ENCODE measurements around the gene SPATA31D4.
"Not testable (repeated sequence)": the region's sequence is repeated elsewhere in the genome, so short reads cannot be mapped to it uniquely, and the experiment has no call there.

SPATA31D4 gene

DNA sequence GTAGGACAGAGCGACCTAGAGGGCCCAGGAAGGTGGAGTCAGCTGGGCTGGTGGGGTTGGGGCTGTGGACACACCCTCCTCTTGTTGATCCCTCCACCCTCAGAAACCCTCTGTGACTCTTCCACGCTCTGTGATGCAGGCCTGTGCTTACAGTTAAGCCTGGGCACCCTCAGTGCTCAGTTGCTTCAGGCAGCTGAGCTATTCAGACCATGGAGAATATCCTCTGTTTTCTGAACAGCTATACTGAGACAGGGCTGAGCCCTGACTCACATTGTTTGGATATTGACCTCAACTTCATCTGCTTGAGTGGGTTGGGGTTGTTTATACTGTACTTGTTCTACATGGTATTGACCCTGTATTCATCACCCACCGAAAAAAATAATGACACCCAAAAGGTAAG lies at the start of gene SPATA31D4:
Gene SPATA31D4 (plus strand): TSS at position 124 of the 400 bp plus-strand sequence. CDS start 86 bp downstream, at position 210.
- DNase-seq (ENCODE audit: low spot score), result not testable (repeated sequence)

DNA sequence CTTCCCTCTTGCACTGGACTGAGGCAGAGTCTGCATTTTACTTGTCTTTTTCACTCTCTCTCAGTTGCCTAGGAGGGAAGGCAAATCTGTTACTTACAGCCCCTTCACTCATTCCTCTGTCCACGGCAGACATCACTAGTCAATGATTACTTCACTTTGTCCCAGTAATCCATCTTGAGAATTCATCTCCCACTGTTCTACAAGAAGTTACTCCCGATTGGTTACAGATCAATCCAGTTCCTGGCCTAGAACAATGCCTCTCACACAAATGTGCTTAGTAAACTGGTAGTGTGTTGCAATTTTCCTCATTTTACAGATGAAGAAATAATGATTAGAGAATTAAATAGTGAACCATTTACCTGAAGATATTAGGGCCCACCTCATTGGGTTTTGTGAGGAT lies 49.7 kb upstream of the SPATA31D4 start:
- no peak for DNase-seq (ENCODE audit: low spot score)

DNA sequence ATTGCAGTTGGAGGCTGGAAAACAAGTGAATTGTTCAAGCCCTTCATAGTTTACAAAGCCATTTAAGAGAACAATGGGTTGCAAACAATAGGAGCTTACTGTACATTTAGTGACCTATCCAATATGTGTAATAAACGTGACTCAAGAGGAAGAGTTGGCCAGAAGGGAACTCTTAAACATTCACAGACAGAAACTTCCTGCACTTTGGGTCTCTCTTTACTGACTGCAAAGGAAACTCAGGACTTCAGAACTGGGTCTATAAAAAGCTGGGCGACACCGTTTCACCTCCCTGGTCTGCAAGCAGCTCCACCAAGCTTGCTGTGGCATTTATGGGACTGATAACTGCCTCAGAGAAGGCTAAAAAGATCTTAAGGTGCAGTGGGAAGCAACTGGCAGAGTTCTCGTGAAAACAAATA lies 48.7 kb upstream of the SPATA31D4 start:
- no peak for DNase-seq (ENCODE audit: low spot score)

DNA sequence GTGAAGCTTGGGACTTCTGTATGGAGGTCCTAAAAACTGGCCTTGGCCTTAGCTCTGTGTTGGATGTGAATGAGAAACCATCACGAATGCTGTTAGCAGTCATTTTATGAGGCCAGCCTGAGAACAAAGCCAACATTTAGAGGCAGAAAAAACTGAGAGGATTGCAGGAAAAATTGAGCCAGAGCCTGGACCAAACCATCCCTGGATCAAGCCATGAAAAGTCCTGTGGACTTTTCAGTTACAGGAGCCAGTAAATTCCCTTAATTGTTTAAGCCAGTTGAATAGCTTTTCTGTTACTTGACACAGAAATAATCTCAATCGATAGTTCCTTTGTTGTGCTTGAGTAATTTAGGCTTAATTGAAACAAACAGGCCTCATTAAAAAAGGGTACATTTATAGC lies 42.6 kb upstream of the SPATA31D4 start:
- DNase-seq (ENCODE audit: low spot score), result no peak

DNA sequence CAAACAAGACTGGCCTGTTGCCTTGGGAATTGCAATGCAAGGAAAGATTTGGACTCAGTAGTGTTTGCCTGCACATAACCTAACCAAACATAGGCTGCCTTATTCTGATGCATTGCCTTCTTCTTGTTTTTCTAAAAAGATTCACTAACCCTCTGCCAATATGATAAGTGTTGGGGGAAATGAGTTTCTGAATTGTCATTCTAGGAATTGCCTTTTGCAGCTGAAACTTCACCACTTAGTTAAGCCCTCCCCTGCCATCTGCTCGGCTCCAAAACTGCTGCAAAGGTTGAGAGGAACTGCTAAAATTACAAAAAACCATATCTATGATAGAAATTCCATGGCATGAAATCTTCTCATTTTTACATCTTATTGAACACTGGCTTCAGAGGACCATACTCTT lies 41.6 kb upstream of the SPATA31D4 start:
- DNase-seq (ENCODE audit: low spot score), result no peak

DNA sequence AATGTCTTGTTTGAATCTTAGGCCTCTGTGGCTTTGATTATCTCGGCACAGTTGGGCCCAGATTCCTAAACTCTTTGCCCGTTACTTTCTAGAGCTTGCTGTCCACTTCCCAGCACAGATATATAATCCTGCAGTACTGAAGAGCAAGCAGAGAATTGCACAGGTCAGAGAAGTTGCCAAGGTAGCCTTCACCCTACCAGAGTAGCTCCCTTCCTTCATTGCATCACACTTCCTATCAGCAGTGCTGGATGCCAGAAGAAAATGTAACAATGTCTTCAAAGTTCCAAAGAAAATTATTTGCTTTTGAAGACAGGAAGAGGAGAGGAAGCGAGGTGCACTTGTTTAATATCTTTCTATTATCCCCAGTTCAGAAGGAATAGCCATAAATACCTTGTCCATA lies 38.1 kb upstream of the SPATA31D4 start:
- no peak for DNase-seq (ENCODE audit: low spot score)

DNA sequence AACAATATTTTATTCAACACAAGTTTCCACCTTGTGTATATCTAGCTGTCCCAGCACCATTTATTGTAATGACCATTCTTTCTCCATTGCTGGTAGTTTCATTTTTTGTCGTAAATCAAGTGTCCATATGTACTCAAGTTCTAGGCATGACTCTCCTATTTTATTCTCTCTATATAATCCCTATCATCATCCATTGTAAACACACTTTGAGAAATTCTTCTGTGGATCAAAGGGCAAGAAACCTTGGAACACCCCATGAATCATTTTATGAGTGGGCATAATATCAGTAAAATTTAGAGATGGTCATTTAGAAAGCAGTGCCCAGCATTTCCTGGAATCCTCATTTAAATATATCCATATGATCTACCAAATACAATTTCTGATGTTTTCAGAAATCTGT lies 35.8 kb upstream of the SPATA31D4 start:
- no peak for DNase-seq (ENCODE audit: low spot score)

DNA sequence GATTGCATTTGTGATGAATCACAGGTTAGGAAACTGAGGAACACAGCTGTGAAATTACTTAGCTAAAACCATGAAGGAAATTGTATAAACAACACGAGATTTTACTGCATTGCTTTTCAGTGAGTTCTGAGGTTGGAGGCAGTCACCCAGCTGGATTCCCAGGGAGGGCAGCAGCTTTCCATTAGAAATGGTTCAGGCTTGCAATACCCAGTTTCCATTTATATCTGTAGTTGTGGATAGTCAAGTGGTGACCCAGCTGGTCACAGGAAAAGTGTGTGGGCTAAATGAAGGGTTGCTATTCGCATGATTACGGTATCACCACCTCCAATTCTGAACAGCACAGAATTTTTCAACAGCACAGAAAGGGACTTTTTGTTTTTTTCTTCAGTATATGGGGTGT lies 34.3 kb upstream of the SPATA31D4 start:
- DNase-seq (ENCODE audit: low spot score), result no peak

DNA sequence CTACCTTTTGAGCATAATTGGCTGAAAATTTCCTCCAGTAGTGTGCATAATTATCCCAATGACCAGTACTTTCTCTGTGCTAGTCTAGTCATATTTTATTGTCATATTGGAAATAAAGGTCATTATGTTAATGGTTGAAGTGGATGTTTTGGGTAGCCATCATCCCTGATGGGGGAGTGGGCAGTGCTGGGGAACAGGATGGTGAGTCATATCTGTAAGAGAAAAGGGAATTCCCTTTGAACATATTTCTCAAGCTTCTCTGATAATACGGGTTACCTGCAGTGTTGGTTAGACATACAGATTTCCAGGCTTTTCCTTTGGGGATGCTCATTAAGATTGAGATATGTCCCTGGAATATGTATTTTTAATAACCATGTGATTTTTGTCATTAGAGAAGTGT lies 33.3 kb upstream of the SPATA31D4 start:
- no peak for DNase-seq (ENCODE audit: low spot score)

DNA sequence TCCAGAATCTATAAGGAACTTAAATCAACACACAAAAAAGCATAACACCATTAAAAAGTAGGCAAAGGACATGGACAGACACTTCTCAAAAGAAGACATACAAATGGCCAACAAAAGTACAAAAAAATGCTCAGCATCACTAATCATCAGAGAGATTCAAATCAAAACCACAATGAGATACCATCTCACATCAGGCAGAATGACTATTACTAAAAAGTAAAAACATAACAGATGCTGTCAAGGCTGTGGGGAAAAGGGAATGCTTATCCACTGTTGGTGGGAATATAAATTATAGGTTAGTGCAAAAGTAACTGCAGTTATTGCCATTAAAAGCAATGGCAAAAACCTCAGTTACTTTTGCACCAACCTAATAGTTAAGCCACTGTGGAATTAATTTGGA lies 32.2 kb upstream of the SPATA31D4 start:
- no peak for DNase-seq (ENCODE audit: low spot score)

DNA sequence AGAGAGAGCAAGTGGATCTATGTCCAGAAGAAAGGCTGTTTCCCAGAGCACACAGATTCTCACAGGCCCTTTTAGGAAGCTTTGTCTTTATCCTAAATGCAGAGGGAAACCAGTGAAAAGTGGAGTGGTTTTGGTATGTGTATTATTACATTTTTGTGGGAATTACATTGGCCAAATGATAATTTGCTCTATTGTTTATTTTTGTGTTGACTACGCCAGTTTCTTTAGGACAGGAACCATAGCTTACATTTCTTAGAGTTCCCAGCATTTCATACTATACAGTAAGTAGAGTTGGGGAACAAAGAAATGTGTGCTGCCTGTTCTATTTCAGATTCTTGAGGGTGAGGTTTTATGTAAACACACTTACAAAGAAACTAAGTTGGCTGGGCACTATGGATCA lies 29.4 kb upstream of the SPATA31D4 start:
- no peak for DNase-seq (ENCODE audit: low spot score)

DNA sequence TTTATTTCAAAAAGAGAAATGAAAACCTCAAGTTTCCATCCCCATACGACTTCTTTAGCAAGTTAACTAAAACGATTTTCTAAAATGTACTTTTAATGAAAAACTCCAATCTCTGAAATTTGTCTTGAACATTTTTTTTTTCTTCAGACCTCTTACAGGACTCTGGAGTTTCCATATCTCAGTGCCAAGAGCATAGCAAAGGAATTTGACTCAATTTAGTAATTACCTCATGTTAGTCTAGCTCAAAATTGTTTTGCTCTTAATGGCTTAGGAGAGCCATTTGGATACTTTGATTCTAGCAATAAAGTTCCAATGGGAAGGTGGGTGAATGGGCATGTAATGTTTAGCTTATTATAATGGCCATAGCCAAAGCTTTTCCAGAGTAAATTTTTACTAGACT lies 26.0 kb upstream of the SPATA31D4 start:
- no peak for DNase-seq (ENCODE audit: low spot score)

DNA sequence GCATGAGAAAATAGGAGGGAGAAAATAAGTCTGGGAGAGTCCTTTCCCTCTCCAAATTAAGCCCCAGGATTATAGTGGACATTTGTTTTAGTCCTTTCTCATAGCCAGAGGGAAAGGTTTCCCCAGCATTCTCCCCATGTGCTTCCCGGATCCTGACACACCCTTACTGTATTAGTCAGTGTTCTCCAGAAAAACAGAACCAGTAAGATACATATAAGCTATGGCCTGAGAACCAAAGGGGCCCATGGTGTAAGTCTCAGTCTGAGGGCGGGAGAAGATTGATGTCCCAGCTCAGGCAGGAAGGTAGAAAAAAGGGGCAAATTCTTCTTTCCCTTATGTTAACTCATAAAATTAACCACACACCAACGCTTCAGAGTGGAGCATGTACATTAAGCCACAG lies 25.6 kb upstream of the SPATA31D4 start:
- DNase-seq (ENCODE audit: low spot score), result no peak

DNA sequence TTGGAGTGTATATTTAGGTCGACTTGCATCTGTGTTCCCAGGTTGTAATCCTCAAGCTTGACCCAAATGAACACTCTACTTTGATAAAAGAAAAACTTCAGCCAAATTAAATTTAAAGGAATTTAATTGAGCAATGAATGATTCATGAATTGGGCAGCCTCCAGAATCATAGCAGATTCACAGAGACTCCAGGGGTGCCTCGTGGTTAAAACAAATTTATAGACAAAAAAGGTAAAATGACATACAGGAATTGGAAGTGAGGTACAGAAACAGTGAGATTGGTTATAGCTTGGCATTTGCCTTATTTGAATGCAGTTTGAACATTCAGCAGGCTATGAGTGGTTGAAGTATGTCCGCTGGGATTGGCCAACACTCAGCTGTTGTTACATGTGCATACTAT lies 21.6 kb upstream of the SPATA31D4 start:
- no peak for DNase-seq (ENCODE audit: low spot score)

DNA sequence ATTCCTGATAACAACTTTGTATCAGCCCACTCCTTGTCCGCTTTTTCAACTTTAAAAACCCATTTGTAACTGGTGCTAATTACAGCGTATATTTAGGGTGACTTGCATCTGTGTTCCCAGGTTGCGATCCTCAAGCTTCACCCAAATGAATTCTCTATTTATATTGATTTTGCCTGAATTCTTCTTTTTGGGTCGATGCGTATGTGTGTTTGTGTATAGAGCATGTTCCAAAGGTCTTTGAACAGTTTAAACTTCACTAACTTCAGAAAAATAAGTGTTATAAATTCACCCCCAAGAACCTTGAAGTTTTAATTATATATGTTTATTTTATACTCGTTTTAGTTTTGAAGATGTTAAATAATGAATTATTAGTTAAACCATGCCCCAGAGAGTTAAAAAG lies 16.1 kb upstream of the SPATA31D4 start:
- no peak for DNase-seq (ENCODE audit: low spot score)

DNA sequence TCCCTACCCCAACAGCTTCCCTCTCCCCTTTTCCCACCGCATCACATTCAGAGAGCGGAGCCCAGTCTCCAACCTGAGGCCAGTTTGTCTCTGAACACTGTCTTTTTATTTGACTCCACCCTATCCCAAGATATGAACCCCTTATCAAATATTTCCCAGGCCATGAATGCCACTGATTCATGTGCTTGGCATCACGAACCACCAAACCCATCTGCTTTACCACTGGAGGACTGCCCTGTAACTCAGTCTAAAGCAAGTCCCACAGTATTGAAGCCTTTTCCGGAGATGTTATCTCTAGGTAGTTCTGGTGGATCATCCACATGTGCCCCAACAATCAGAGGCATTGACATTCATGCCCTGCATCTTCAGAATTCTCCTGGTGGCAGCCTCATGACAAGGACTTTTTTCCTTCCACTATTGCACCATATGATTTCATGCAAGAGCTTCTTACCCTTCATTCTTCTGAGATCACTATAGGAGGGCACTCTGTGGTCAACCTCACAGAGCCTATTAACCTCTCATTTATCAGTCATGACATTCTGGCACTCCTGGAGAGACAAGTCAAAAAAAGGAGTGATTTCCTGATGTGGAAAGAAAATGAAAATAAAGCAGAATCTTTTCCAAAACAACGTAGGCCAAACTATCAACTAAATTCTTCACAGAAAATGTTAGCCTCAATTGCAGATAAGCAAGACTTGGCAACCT lies 12.3 kb upstream of the SPATA31D4 start:
- no peak for DNase-seq (ENCODE audit: low spot score)

DNA sequence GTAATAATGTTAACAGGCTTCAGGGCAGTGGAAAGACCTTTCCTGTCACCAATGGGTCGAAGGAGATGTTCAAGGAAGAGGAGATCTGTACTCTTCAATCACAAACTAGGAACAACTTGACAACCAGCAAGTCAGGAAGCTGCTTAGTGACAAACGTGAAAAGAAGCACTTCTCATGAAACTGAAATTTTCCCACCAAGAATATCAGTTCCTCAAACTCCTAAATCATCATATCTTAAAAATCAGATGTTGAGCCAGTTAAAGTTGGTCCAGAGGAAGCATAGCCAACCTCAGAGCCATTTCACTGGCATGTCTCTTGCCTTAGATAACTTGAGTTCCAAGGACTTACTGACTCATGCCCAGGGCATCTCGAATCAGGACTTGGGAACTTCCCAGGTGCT lies 9.7 kb upstream of the SPATA31D4 start:
- not testable (repeated sequence) for DNase-seq (ENCODE audit: low spot score)

DNA sequence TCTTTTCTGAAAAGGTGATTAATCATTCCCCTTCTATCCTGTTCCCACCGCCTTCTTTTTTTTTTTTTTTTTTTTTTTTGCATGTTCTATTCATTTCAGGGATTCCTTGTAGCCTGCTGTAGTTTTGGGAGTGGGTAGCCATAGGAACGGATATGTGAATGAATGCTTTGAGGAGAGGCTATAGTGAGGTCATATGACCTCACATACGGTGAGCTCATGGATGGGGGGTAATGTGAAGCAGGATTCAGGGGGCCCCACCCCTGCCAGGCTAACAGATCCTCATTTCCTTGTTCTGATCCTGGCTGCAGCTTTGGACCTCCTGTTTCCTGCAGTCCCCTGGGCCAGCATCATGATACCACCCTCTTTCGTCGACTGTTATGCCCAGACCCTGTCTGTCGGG lies 1.9 kb downstream of the SPATA31D4 start:
- DNase-seq (ENCODE audit: low spot score), result not testable (repeated sequence)

DNA sequence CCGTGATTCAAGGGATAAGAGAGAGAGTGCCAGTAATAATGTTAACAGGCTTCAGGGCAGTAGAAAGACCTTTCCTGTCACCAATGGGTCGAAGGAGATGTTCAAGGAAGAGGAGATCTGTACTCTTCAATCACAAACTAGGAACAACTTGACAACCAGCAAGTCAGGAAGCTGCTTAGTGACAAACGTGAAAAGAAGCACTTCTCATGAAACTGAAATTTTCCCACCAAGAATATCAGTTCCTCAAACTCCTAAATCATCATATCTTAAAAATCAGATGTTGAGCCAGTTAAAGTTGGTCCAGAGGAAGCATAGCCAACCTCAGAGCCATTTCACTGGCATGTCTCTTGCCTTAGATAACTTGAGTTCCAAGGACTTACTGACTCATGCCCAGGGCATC lies 5.3 kb downstream of the SPATA31D4 start:
- not testable (repeated sequence) for DNase-seq (ENCODE audit: low spot score)

DNA sequence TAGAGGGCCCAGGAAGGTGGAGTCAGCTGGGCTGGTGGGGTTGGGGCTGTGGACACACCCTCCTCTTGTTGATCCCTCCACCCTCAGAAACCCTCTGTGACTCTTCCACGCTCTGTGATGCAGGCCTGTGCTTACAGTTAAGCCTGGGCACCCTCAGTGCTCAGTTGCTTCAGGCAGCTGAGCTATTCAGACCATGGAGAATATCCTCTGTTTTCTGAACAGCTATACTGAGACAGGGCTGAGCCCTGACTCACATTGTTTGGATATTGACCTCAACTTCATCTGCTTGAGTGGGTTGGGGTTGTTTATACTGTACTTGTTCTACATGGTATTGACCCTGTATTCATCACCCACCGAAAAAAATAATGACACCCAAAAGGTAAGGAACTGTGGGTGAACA lies 15.2 kb downstream of the SPATA31D4 start, which contains the start of gene SPATA31D3:
Gene SPATA31D3 (plus strand): TSS at position 108 of the 400 bp plus-strand sequence. CDS start 86 bp downstream, at position 194.
- not testable (repeated sequence) for DNase-seq (ENCODE audit: low spot score)

DNA sequence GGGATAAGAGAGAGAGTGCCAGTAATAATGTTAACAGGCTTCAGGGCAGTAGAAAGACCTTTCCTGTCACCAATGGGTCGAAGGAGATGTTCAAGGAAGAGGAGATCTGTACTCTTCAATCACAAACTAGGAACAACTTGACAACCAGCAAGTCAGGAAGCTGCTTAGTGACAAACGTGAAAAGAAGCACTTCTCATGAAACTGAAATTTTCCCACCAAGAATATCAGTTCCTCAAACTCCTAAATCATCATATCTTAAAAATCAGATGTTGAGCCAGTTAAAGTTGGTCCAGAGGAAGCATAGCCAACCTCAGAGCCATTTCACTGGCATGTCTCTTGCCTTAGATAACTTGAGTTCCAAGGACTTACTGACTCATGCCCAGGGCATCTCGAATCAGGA lies 20.4 kb downstream of the SPATA31D4 start:
- DNase-seq (ENCODE audit: low spot score), result not testable (repeated sequence)

DNA sequence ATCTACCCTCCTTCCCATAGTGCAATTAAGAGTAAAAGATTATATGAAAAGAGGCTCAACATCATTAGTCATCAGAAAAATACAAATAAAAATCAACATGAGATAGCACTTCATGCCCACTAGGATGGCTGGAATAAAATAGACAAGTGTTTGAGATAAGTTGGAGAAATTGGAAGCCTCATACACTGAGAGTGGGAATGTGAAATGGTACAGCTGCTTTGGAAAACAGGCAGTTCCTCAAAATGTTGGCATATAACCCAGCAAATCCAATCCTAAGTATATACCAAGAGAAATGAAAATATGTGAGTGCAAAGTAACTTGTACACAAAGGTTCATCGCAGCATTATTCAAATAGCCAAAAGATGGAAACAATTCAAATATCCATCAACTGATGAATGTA lies 24.9 kb downstream of the SPATA31D4 start:
- DNase-seq (ENCODE audit: low spot score), result no peak

DNA sequence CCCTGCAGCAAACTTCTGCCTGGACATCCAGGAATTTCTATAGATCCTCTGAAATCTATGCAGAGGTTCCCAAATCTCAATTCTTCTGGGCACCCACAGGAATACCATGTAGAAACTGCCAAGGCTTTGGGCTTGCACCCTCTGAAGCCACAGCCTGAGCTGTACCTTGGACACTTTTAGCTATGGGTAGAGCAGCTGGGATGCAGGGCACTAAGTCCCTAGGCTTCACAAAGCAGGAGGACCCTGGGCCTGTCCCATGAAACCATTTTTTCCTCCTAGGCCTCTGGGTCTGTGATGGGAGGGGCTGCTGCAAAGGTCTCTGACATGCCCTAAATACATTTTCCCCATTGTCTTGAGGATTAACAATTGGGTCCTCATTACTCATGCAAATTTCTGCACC lies 27.4 kb downstream of the SPATA31D4 start:
- no peak for DNase-seq (ENCODE audit: low spot score)

All from COLO829 (cell line).